OCI-LY7 (cell line): ENCODE results near the gene RTN4IP1. TPM values are rescaled to one million over a fixed set of nuclear protein-coding genes. Genes with fewer than 3 reads are reported as not detected.
A peak's percentile ranks its signal among the peaks of the same experiment; 100 is the strongest.

ENCODE experiments used
- BruUV-seq: library from RNA; stranded (reverse); fragments of 400-500 nt; replicated peaks from 2 replicates; lab custom pipeline; 2021; lab: Mats Ljungman, UMichigan
- CTCF ChIA-PET: fragments of 300-600 bp; sonication (Branson Sonifier 250); formaldehyde crosslinking; loops from one replicate; lab custom pipeline; 2022; ENCODE audit warnings: antibody characterized with exemption; ENCODE audit not compliant: unreplicated experiment; lab: Charles Lee
- POLR2A ChIA-PET: fragments of 300-600 bp; sonication (Branson Sonifier 250); formaldehyde crosslinking; loops from one replicate; lab custom pipeline; 2022; ENCODE audit warnings: antibody characterized with exemption; lab: Charles Lee
- DNase-seq: peaks from one replicate; pipeline ENCODE4 v3.0.0-alpha.2; 2015; ENCODE audit warnings: low spot score
- H2AFZ ChIP-seq: fragments of 200-600 bp; sonication (generic), shearing (Covaris generic); 2 replicates; pipeline ENCODE4 v1.6.1; 2014; ENCODE audit warnings: mild to moderate bottlenecking, antibody characterized with exemption, low read length, moderate library complexity
- H3K27ac ChIP-seq: fragments of 200-600 bp; sonication (generic); 2 replicates; pipeline ENCODE4 v1.5.1; 2014; ENCODE audit warnings: mixed run types, low read depth, mild to moderate bottlenecking, moderate library complexity, low read length, inconsistent platforms; ENCODE audit not compliant: poor library complexity, severe bottlenecking
- H3K36me3 ChIP-seq: fragments of 200-600 bp; sonication (generic); 2 replicates; pipeline ENCODE4 v1.6.1; 2014; ENCODE audit warnings: mild to moderate bottlenecking, antibody characterized with exemption, low read length, moderate library complexity, mixed read lengths; ENCODE audit not compliant: insufficient read depth
- H3K4me1 ChIP-seq: fragments of 200-600 bp; sonication (generic); 2 replicates; pipeline ENCODE4 v1.5.1; 2014; ENCODE audit warnings: mild to moderate bottlenecking, low read length; ENCODE audit not compliant: insufficient read depth, poor library complexity, severe bottlenecking
- H3K4me2 ChIP-seq: fragments of 200-600 bp; sonication (generic); 2 replicates; pipeline ENCODE4 v1.6.1; 2014; ENCODE audit warnings: mild to moderate bottlenecking, low read length
- H3K4me3 ChIP-seq: fragments of 200-600 bp; sonication (generic); 2 replicates; pipeline ENCODE4 v1.5.1; 2014; ENCODE audit warnings: mild to moderate bottlenecking, low read depth, low read length; ENCODE audit not compliant: poor library complexity, severe bottlenecking
- H3K79me2 ChIP-seq: fragments of 200-600 bp; sonication (generic); 2 replicates; pipeline ENCODE4 v1.6.1; 2016; ENCODE audit warnings: low read depth, mild to moderate bottlenecking, low read length, moderate library complexity, mixed read lengths; ENCODE audit not compliant: insufficient read depth
- H3K9me2 ChIP-seq: fragments of 200-600 bp; sonication (generic); 2 replicates; pipeline ENCODE4 v1.6.1; 2016; ENCODE audit warnings: mild to moderate bottlenecking, low read length, mixed read lengths; ENCODE audit not compliant: insufficient read depth
- H3K9me3 ChIP-seq: fragments of 200-600 bp; sonication (generic); 2 replicates; pipeline ENCODE4 v1.6.1; 2014; ENCODE audit warnings: mild to moderate bottlenecking, mixed run types, low read length, mixed read lengths
- H4K20me1 ChIP-seq: fragments of 200-600 bp; sonication (generic); 2 replicates; pipeline ENCODE4 v1.6.1; 2014; ENCODE audit warnings: mild to moderate bottlenecking, antibody characterized with exemption, low read length, moderate library complexity, mixed read lengths; ENCODE audit not compliant: insufficient read depth
- CTCF ChIP-seq: fragments of 200-600 bp; sonication (generic); conservative IDR thresholded peaks from 2 replicates; pipeline ENCODE4 v1.5.1; 2014; ENCODE audit warnings: mild to moderate bottlenecking, antibody characterized with exemption, low read length, moderate library complexity, mixed read lengths
- EZH2phosphoT487 ChIP-seq: fragments of 200-600 bp; sonication (generic); IDR thresholded peaks from 2 replicates; pipeline ENCODE4 v1.6.1; 2018; ENCODE audit warnings: low read depth, borderline replicate concordance, mild to moderate bottlenecking, mixed run types, antibody characterized with exemption, low read length, moderate library complexity, mixed read lengths
- intact Hi-C: fragments of 100-400 bp; cut with micrococcal nuclease; formaldehyde crosslinking; loops from one replicate; pipeline ENCODE4 v1.10.0; 2022; ENCODE audit not compliant: unreplicated experiment
- small RNA-seq: library from RNA; depleted of rRNA; stranded (forward); fragments of <200 nt; gene quantifications from one replicate; pipeline ENCODE3, GENCODE V24; 2014
- total RNA-seq, 2 experiments: library from RNA; depleted of rRNA in 1 of 2; stranded (reverse); fragments of >200 nt in 1 of 2; shearing (Covaris generic) in 1 of 2; gene quantifications; 2 replicates each; pipeline ENCODE4 v1.2.3, GENCODE V29; 2014 to 2022

RTN4IP1 gene
- total RNA-seq, 2 experiments from 2014 or later: 25.2 to 51.4 TPM

- DNase-seq: peak; percentile 78
- Histone ChIP-seq H3K4me1 (peaks cover 51% of the 10 kb centered on the region), H3K79me2 (peaks cover 81% of the 10 kb centered on the region), H3K4me2 (peak overlapping the region; percentile 98), H3K36me3 (peaks cover 71% of the 10 kb centered on the region), H4K20me1 (0 out of 2 replicates have a peak, but pooled peaks cover 9% of the 10 kb centered on the region), H3K4me3 (peak overlapping the region; percentile 72), H2AFZ (peak overlapping the region; percentile 0; the same call in 1 of the 2 replicates), H3K9me2 (no peaks in the 10 kb centered on the region), H3K27ac (peak overlapping the region; percentile 95), H3K9me3 (no peaks in the 10 kb centered on the region)
- ChIA-PET POLR2A (interaction anchor here (0.6 to 9.0 kb wide), 10 partner anchors 9 to 986 kb away, joined by 3 to 157 read pairs (median 5); no protein-coding TSS in a partner anchor), CTCF (no interaction called here)
- BruUV-seq: no TSS peak
- TF ChIP-seq CTCF (no peak), EZH2phosphoT487 (no peak)
- intact Hi-C loops: loop anchor here (2.0 kb wide), 1 partner anchor 14 kb away; no protein-coding TSS in a partner anchor
These were observed 104.0 kb downstream of the RTN4IP1 start for GRCh38 chr6:106525107-106525881.

- H3K36me3 ChIP-seq: peaks cover 49% of the 10 kb centered on the region
- no TSS peak for BruUV-seq
- H4K20me1 ChIP-seq: 0 out of 2 replicates have a peak, but pooled peaks cover 4% of the 10 kb centered on the region
- peak overlapping the region; percentile 98 for H3K4me2 ChIP-seq
- intact Hi-C loops: no loop called here
- H2AFZ ChIP-seq: no peak overlapping the region
- peaks cover 97% of the 10 kb centered on the region for H3K79me2 ChIP-seq
- TF ChIP-seq EZH2phosphoT487 (no peak), CTCF (0 out of 2 replicates have a peak, but pooled peaks have one; percentile 21)
- POLR2A ChIA-PET: interaction anchor here (0.5 to 9.0 kb wide), 16 partner anchors 11 to 459 kb away, joined by 3 to 157 read pairs (median 4); partner anchors contain the start of genes QRSL1 and RTN4IP1
- peak; percentile 49 for DNase-seq
- CTCF ChIA-PET: interaction anchor here (1.1 kb wide), 1 partner anchor 11 kb away, joined by 7 read pairs; no protein-coding TSS in a partner anchor
- H3K9me3 ChIP-seq: no peaks in the 10 kb centered on the region
- peaks cover 77% of the 10 kb centered on the region for H3K4me1 ChIP-seq
- peak overlapping the region; percentile 95 for H3K27ac ChIP-seq
- H3K9me2 ChIP-seq: no peaks in the 10 kb centered on the region
- H3K4me3 ChIP-seq: peak overlapping the region; percentile 72
These were observed 106.6 kb downstream of the RTN4IP1 start for GRCh38 chr6:106522562-106523250.

Small RNA genes lying within 50 kb of the gene (small RNA-seq; reads per million reads assigned to genes)
- gene RNU6-527P: not detected

Other genes starting within 250 kb of the RTN4IP1 start
- 63.9 and 65.7 TPM in 2 replicates for gene QRSL1, start 80 bp upstream of the RTN4IP1 start, total RNA-seq (2014; rRNA removed; shearing (Covaris generic))
- gene QRSL1, start 80 bp upstream of the RTN4IP1 start, total RNA-seq (2022): 71.8 and 77.9 TPM in 2 replicates